Esophagus muscularis mucosa (tissue), 4 donors: ENCODE measurements around the gene IGFL2.

Experiments used
- CTCF ChIP-seq, 3 experiments: fragments of 200-600 bp in 2 of 3; fragments of 450-650 bp in 1 of 3; sonication (generic) in 2 of 3; IDR thresholded peaks; one replicate each; pipeline ENCODE4 v1.5.1; 2017 to 2019; ENCODE audit warnings: antibody characterized with exemption in 3 of 3, mild to moderate bottlenecking in 2 of 3, moderate library complexity in 1 of 3
- EP300 ChIP-seq: sonication (generic); formaldehyde crosslinking; IDR thresholded peaks from one replicate; pipeline ENCODE4 v1.6.1; 2017; ENCODE audit warnings: antibody characterized with exemption
- POLR2AphosphoS5 ChIP-seq, 2 donors: sonication (generic); formaldehyde crosslinking; IDR thresholded peaks; one replicate each; pipeline ENCODE4 v1.6.1; 2017; ENCODE audit warnings: antibody characterized with exemption in 2 of 2

GRCh38 chr19:46189971-46190888 lies 42.2 kb downstream of the IGFL2 start:
- TF ChIP-seq CTCF (IDR thresholded peaks at IDR 0.05) (no peak), EP300 (no peak), POLR2AphosphoS5 (IDR thresholded peaks at IDR 0.05) (no peak)
